IPS-18c (cell line): ENCODE data around the gene TOR4A.

Experiments used
- H3K4me3 ChIP-seq: 2 replicates; pipeline ENCODE4 v1.7.0; 2013; ENCODE audit warnings: low read depth, mild to moderate bottlenecking, low read length, moderate library complexity; ENCODE audit not compliant: insufficient read depth
- H3K9me3 ChIP-seq: one replicate; pipeline ENCODE4 v1.6.1; 2013; ENCODE audit warnings: mild to moderate bottlenecking, low read length, moderate library complexity; ENCODE audit not compliant: control insufficient read depth, insufficient read depth

TOR4A gene

GRCh38 chr9:137276473-137277328, 825 bp upstream of the TOR4A start:
- Histone ChIP-seq H3K4me3 (peak overlapping the region; percentile 24), H3K9me3 (no peaks in the 10 kb centered on the region)

GRCh38 chr9:137278061-137278701, 655 bp downstream of the TOR4A start:
- peak overlapping the region; percentile 38 for H3K4me3 ChIP-seq
- no peaks in the 10 kb centered on the region for H3K9me3 ChIP-seq

- Histone ChIP-seq H3K9me3 (no peaks in the 10 kb centered on the region), H3K4me3 (peak overlapping the region; percentile 24; the same call in 1 of the 2 replicates)
Measured at GRCh38 chr9:137278721-137279711, 1.5 kb downstream of the TOR4A start.

GRCh38 chr9:137279741-137280473, 2.4 kb downstream of the TOR4A start:
- H3K4me3 ChIP-seq, result no peak overlapping the region
- H3K9me3 ChIP-seq, result no peaks in the 10 kb centered on the region

- Histone ChIP-seq H3K4me3 (peak overlapping the region; percentile 58), H3K9me3 (no peaks in the 10 kb centered on the region)
Measured at GRCh38 chr9:137280474-137281344, 3.2 kb downstream of the TOR4A start.

GRCh38 chr9:137281345-137282116, 4.0 kb downstream of the TOR4A start:
- Histone ChIP-seq H3K9me3 (no peaks in the 10 kb centered on the region), H3K4me3 (peak overlapping the region; percentile 58)

- Histone ChIP-seq H3K9me3 (no peaks in the 10 kb centered on the region), H3K4me3 (no peak overlapping the region)
Measured at GRCh38 chr9:137286975-137287383, 9.5 kb downstream of the TOR4A start.

- Histone ChIP-seq H3K4me3 (no peak overlapping the region), H3K9me3 (peaks cover 3% of the 10 kb centered on the region)
Measured at GRCh38 chr9:137293094-137293481, 15.6 kb downstream of the TOR4A start.

GRCh38 chr9:137293482-137294090, 16.1 kb downstream of the TOR4A start:
- H3K9me3 ChIP-seq, result peaks cover 3% of the 10 kb centered on the region
- H3K4me3 ChIP-seq, result no peak overlapping the region

GRCh38 chr9:137294091-137294680, 16.7 kb downstream of the TOR4A start:
- peaks cover 3% of the 10 kb centered on the region for H3K9me3 ChIP-seq
- H3K4me3 ChIP-seq, result no peak overlapping the region

- Histone ChIP-seq H3K9me3 (peaks cover 3% of the 10 kb centered on the region), H3K4me3 (peak overlapping the region; percentile 16; the same call in 1 of the 2 replicates)
Measured at GRCh38 chr9:137294681-137295237, 17.2 kb downstream of the TOR4A start.

GRCh38 chr9:137295238-137295811, 17.8 kb downstream of the TOR4A start:
- Histone ChIP-seq H3K9me3 (peaks cover 5% of the 10 kb centered on the region), H3K4me3 (peak overlapping the region; percentile 31; the same call in 1 of the 2 replicates)

- Histone ChIP-seq H3K9me3 (peaks cover 5% of the 10 kb centered on the region), H3K4me3 (peak overlapping the region; percentile 34)
Measured at GRCh38 chr9:137295849-137296669, 18.5 kb downstream of the TOR4A start.
